HG03460 (cell line): Measurements from ENCODE around the gene NUP160.
"Not testable (repeated sequence)": the region's sequence is repeated elsewhere in the genome, so short reads cannot be mapped to it uniquely, and the experiment has no call there.

ENCODE experiments used
- ATAC-seq: cut with Tn5 transposase; IDR thresholded peaks from one replicate; pipeline ENCODE4 v1.9.1; 2021; ENCODE audit not compliant: unreplicated experiment

NUP160 gene

DNA sequence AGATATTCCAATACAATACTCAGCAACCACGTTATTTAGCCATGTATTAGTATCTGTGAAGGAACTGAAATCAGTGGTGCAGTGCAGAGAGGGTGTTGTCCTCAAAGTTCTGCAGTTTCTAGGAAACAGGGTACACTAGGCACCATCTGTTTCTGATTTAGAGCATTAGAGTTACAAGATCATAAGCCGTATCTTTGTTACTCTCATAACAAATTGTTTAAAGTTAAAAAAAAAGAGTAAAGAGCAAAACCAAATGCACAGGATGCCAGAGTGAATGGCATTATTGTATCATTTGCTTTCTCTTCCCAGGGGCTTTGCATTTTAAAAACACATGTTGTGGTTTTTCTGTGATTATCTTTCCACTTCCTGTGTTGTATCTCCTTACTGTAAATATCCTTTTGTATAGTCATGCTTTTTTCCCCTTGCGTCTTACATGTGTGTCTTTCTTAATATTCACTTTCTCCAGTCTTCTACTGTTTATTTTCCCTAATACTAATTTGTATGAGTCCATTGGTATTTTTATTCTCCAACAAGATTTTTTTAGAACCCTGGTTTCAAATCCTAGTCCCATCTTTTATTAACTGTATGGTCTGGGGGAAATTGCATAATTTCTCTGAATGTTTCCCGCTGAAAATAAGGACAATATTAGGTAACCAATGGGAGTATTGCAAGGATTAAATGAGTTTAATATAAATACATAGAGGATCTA is 15.2 kb upstream of the NUP160 start:
- peak; percentile 62 for ATAC-seq

DNA sequence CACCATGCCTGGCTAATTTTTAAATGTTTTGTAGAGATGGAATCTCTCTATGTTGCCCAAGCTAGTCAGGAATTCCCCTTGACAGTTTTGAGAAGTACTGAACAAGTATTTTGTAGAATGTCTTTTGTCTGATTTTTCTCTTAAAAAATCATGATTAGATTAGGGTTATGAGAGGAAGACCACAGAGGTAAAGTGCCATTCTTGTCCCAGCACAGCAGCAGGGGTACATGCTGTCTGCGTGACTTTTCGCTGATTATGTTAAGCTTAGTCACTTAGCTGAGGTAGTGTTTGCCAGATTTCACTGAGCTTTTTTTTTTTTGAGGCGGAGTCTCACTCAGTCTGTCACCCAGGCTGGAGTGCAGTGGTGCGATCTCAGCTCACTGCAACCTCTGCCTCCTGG is 13.6 kb upstream of the NUP160 start:
- ATAC-seq = no peak

DNA sequence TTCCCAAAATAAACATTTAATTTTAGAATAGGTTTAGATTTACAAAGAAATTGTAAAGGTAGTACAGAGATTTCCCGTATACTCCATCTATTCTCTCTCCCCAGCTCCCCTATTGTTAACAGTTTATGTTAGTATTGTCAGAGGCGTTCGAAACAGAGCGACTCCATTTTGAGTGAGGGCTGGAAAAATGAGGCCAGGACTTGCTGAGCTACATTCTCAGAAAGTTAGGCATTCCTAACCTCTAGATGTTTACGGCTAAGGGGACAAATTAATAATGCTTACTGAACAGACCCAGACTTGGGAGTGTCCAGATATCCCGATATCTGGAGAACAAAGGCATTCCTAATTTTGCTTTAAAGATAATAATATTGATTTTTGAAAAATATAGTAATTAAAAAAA is 12.4 kb upstream of the NUP160 start:
- no peak for ATAC-seq

DNA sequence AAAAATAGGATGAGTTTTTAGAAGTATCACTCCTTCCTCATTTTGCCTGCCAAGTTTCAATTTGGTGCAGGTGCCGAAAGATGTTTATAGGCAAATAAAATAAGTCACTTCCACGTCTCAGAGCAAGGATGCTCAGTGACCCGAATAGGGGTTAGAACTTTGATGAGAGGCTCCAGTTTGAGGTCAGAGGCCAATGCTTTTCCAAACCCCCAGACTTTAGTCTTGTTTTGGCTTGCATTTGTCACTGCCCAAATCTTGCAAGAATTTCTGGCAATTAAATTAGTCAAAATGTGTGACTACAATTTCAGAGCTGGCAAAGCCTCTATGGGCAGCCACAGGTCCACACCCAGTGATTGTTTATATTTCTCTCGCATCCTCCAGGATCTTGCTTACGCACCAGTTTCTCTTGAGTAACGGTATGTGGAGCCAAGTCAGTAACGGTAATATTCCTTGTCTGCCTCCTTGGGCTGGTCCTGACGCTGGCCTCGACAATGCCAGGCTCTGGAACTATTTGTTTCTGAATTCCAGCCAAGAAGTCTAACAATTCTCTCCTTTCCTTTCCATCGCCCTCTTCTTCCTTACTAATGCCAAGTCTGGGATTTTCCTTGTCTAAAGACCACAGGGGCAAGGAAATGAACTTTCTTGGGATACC is 9.9 kb upstream of the NUP160 start:
- ATAC-seq = no peak

DNA sequence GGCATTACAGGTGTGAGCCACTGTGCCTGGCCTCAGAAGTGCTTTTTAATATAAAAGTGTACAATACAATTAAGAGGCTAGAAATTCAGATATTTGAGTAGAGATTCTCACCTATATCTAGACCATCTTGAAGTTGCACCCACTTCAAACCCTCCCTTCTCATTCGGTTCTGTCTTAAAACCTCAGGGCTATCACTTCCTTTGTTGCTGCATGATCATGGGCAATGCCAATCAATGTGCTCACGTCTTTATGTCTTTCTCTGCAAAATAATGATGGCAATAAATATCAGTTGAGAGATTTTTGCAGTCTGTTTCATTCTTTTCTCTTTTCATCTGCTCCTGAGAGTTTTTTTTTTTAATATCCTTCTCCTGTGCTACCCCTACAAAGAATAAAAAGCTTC is 9.3 kb upstream of the NUP160 start:
- ATAC-seq = no peak

DNA sequence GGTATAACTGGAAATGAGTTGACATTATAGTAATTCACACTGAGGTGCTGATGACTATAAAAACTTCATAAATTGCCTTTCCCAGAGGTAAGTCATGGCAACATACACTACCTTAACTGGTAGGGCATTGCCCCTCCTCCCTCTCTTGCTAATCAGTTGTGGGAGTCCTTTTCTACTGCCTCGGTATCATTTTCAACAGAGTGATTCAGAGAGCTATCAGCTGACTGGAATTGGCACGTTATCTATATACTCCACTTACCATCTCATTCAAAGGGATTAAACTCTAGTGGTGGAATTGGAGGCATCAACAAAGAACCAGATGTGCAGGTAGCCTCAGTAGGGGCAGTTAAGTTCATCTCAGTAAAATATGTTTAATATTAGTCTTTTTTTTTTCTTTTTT is 8.0 kb upstream of the NUP160 start:
- ATAC-seq = no peak

DNA sequence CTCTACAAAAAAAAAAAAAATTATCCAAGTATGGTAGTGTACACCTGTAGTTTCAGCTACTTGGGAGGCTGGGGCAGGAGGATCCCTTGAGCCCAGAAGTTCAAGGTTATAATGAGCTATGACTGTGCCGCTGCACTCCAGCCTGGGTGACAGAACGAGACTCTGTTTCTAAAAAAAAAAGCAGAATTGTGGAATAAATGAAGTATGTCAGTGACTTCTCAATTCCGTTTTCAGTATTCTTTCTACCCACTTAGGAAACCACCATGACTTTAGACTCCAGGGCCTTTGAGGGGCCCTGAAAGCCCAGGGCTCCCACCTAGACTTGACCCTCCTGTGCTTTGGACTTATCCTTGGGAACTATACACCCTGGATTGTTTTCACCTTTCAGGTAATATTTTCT is 6.5 kb upstream of the NUP160 start:
- ATAC-seq = peak; percentile 48

DNA sequence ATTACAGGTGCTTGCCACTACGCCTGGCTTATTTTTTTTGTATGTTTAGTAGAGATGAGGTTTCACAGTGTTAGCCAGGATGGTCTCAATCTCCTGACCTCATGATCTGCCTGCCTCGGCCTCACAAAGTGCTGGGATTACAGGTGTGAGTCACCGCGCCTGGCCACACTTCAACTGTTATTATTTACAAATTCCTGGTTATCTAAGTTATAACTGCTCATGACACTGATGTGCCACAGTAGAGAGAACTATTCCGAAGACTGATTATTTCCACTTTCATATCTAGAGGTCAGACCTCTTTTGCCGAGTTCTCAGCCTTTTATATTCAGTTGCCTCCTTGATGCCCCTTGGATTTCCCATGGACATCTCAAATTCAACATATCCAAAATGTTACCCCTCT is 3.9 kb upstream of the NUP160 start:
- no peak for ATAC-seq

DNA sequence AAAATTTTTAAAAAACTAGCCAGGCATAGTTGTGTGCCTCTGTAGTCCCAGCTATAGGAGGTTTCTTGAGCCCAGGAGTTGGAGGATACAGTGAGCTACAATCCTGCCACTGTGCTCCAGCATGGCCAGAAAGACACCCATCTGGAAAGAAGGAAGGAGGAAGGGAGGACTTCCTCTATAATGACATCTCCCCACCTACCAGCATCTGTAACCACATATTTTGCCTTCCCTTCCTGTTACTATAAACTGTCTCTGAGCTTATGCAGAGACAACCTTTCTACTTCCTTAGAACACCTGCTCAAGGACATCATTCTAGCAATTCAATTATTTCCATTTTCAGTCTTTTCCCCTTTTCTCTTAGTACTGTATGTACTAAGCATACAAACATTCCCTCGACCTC is 2.2 kb upstream of the NUP160 start:
- no peak for ATAC-seq

DNA sequence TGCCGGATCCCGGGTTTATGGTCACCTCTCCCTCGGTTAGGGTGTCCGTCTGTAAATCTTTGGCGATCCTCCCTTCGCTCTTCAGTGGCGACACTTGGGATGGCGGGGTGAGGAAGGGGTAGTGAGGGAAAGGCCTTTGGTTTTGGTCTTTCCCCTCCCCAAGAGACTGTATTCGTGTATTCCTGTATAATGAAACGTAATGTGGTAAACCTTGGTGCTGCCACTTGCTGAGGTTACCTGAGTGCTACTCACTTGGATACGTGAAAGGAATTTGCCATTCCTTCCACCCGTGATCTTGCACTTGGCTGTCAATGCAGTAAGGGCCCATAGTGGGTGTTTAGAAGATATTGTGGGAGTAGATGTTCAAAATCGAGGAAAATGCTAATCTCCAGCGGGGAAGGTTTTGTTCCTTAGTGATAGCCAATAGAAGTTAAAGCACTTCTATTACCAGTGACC is 578 bp upstream of the NUP160 start:
- ATAC-seq = peak; percentile 16

DNA sequence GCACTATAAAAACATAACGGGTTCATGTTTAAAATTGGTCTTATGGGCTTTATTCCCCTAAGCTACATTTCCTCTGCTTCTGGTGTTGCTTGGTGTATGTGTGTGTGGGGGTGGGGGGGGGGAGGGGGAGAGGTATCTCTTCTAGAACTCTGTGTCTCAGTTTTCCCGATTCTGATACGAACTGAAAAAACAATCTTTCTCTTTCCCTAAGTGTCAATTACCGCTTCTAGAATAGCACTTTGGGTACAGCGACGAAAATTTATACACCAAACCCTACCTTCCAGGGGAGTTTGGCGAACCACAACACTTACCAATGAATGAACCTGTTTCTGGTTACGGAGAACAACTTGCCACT is 636 bp downstream of the NUP160 start:
- ATAC-seq = no peak

DNA sequence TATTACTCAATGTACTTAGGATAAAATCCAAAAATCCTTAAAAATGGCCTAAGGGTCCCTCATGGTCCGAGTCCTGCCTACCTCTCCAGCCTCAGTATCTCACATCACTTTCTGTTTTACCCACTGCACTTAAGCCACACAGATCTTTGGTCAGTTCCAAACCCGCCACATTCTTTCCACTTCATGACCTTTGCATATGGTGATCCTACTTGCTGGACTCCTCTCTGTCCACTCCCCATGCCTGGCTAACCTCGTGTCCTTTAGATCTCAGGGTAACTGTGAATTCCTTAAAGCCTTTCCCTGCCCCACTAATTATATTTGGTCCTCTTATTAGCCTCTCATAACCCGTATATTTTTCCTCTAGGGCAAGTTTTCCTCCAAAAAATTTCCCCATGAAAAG is 1.2 kb downstream of the NUP160 start:
- no peak for ATAC-seq

DNA sequence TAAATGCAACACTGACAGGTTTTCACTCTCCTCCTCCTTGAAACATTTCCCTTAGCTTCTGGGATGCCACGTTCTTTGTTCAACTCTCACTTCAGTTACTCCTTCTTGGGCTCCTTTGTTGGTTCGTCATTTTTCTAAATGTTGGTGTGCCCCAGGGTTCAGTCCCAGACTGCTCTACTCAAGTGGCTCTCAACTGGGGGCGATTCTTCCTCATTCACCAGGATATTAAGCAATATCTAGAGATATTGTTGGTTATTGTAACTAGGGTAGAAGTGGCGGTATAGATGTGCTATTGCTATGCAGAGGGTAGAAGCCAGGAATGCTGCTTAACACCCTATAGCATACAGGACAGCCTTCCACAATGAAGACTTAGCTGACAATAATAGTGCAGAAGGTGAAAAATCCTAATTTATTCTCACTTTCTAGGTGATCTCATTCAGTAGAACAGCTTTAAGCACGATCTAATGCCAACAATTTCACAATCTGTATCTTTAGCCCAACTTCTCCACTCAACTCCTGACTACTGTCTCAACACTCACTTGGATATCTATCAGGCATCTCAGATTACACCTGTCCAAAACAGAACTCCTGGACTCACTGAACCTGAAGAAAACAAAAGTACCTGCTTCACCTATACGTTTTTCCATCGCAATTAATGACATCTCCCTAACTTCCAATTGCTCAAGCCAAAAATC is 4.6 kb downstream of the NUP160 start:
- ATAC-seq = no peak

DNA sequence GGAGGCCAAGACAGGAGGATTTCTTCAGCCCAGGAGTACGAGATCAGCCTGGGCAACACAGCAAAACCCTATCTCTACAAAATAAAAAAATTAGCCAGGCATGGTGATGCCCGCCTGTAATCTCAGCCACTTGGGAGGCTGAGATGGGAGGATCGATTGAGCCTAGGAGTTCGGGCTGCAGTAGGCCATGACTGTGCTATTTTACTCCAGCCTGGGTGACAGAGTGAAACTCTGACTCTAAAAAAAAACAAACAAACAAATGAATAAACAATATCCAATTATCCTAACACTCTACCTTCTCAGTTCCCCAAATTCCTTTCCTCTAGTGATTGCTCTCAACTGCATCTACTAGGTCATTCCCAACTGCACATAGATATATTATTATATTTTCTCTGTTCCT is 5.4 kb downstream of the NUP160 start:
- no peak for ATAC-seq

DNA sequence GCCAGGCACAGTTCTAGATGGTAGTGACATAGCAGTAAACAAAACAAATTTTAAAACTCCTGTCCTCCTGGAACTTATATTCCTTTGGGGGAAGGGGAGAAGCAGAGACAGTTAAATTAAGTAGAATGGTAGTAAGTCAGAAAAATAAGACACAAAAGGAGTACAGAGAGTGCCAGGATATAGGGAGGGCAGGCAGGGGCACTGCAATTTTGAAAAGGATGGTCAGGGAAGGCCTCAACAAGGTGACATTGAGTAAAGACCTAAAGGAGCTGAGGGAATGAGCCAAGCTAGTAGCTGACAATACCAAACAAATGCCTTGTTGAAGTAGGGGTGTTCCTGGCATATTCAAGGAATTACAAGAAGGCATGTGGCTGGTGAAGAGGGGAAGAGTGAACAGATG is 10.2 kb downstream of the NUP160 start:
- no peak for ATAC-seq

DNA sequence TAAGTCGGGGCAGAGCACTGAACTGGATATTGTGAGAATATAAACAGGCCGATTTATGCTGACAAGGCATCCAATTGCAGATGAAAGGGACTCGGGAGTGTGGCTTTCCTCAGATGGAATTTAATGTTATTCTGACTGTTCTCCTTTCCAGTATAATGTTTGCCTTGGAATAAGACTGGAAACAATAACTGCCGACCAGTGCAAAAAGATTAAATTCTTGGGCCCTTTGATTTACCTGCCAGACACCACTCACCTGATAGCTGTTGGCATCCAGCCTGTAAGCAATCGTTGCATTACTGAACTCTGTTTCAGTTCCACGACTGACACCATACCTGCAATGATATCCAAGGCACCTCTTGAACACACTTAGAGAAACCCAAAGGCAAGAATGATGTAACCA is 10.9 kb downstream of the NUP160 start:
- ATAC-seq = no peak

DNA sequence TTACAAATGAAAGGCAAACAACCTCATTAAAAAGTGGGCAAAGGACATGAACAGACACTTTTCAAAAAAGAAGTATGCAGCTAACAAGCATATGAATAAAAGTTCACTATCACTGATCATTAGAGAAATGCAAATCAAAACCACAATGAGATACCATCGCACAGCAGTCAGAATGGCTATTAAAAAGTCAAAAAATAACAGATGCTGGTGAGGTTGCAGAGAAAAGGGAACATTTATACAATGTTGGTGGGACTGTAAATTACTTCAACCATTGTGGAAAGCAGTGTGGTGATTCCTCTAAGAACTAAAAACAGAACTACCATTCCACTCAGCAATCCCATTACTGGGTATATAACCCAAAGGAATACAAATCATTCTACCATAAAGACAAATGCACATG is 18.1 kb downstream of the NUP160 start:
- not testable (repeated sequence) for ATAC-seq

DNA sequence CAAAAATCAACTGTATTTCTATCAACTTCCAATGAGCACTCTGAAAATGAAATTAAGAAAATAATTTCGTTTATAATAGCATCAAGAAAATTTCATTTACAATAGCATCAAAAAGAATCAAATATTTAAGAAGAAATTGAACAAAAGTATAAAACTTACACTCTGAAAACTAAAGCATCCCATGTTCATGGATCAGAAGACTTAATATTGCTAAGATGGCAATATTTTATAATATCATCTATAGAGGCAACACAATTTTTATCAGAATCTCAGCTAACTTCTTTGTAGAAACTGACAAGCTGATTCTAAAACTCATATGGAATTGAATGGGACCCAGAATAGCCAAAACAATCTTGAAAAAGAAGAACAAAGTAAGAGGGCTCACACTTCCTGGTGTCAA is 19.9 kb downstream of the NUP160 start:
- ATAC-seq = no peak

DNA sequence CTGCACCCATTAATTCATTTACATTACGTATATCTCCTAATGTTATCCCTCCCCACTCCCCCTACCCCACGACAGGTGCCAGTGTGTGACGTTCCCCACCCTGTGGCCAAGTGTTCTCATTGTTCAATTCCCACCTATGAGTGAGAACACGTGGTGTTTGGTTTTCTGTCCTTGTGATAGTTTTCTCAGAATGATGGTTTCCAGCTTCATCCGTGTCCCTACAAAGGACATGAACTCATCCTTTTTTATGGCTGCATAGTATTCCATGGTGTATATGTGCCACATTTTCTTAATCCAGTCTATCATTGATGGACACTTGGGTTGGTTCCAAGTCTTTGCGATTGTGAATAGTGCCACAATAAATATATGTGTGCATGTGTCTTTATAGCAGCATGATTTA is 25.5 kb downstream of the NUP160 start:
- ATAC-seq = not testable (repeated sequence)

DNA sequence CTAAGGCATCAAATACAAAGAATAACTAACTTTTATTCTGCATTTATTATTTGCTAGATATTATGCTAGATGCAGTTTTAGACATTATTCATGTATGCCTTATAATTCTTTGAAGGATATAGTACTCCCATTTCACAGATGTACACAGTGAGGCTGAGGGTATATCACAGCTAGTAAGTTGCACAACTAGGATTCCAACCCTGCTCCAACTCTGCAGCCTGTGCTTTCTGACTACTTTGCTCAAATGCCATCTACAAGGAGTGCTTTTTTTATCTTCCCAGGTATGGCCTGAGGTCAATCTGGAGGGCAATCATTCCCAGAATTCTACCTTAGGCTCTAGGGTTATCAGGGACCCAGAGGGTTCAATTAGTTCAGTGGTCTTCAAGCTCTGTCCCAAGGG is 28.4 kb downstream of the NUP160 start:
- no peak for ATAC-seq

DNA sequence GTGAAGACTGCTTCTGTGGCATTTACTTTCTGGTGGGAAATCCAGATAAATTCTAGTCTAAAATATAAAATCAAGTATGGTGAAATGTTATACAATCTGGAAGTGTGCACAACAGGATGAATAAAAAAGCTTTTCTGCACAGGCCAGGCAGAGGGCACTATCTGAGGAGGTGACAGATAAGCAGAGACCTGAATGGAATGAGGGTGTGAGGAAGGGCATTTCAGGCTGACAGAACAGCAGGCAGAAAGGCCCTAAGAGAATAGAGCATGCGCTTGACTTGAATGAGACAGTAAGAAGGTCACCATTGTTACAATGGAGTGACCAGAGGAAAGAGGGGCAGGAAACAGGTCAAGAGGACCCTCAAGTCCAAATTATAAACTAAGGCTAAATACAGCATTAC is 47.4 kb downstream of the NUP160 start:
- ATAC-seq = no peak

DNA sequence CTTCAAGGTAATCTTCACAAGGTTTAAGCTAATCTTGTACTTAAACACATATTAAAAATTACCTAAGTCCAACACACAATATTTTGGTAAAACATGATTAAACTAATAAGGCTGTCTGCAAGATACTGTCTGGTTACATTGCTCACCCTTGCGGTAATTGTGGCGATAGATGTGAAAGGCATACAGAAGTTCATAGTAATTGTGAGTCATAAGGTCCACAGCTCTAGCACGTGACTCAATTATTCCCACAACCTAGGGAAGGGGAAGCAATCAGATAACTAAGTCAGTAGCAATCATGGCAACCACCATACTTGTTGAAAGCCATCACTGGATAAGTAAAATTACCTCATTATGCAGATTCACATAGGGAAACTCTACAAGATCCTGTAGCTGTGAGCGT is 50.5 kb downstream of the NUP160 start:
- no peak for ATAC-seq
